ENCODE results near the gene WFDC10B.
"Not testable (repeated sequence)": the region's sequence is repeated elsewhere in the genome, so short reads cannot be mapped to it uniquely, and the experiment has no call there.

Gene WFDC10B

GRCh38 chr20:45701873-45702272, 2.9 kb downstream of the WFDC10B start, which contains the start of gene WFDC13:
WFDC13 (plus strand) TSS chr20:45702038; CDS start chr20:45702124, 86 bp downstream.
- H3K4me3 ChIP-seq (ENCODE audit: low read length), result no peak within 1 kb of the TSS
- H3K9ac ChIP-seq (ENCODE audit: low read length), result no peak within 1 kb of the TSS
- H3K9me3 ChIP-seq (ENCODE audit: insufficient read depth, low read length), result no peaks in the 10 kb centered on the region
- H3K79me2 ChIP-seq (ENCODE audit: low read length), result no peaks in the 10 kb centered on the region
- H3K27me3 ChIP-seq (ENCODE audit: low read depth, low read length), result peaks cover 40% of the 10 kb centered on the region; the same call in 1 of the 2 replicates
- peaks cover 14% of the 10 kb centered on the region for H3K4me1 ChIP-seq (ENCODE audit: low read length)
- H2AFZ ChIP-seq (ENCODE audit: low read depth, low read length), result no peak within 1 kb of the TSS
- no peaks in the 10 kb centered on the region for H3K36me3 ChIP-seq (replicated peaks; ENCODE audit: low read depth, low read length)
- TF ChIP-seq EZH2phosphoT487 (IDR thresholded peaks at IDR 0.05; ENCODE audit: low read depth), result no peak
- TF ChIP-seq, protein P1, sequence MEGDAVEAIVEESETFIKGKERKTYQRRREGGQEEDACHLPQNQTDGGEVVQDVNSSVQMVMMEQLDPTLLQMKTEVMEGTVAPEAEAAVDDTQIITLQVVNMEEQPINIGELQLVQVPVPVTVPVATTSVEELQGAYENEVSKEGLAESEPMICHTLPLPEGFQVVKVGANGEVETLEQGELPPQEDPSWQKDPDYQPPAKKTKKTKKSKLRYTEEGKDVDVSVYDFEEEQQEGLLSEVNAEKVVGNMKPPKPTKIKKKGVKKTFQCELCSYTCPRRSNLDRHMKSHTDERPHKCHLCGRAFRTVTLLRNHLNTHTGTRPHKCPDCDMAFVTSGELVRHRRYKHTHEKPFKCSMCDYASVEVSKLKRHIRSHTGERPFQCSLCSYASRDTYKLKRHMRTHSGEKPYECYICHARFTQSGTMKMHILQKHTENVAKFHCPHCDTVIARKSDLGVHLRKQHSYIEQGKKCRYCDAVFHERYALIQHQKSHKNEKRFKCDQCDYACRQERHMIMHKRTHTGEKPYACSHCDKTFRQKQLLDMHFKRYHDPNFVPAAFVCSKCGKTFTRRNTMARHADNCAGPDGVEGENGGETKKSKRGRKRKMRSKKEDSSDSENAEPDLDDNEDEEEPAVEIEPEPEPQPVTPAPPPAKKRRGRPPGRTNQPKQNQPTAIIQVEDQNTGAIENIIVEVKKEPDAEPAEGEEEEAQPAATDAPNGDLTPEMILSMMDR (IDR thresholded peaks at IDR 0.05; ENCODE audit: low read depth, low read length), result no peak
- H3K27ac ChIP-seq (ENCODE audit: low read length), result no peak within 1 kb of the TSS
- peak within 1 kb of the TSS; percentile 17; the same call in 1 of the 2 replicates for H3K4me2 ChIP-seq (ENCODE audit: low read length)
- H4K20me1 ChIP-seq (ENCODE audit: insufficient read depth, low read length), result no peaks in the 10 kb centered on the region

GRCh38 chr20:45701104-45701503, 3.7 kb downstream of the WFDC10B start:
- Histone ChIP-seq H3K27me3 (ENCODE audit: low read depth, low read length) (peaks cover 37% of the 10 kb centered on the region; the same call in 1 of the 2 replicates), H3K9me3 (ENCODE audit: insufficient read depth, low read length) (no peaks in the 10 kb centered on the region), H3K27ac (ENCODE audit: low read length) (no peak overlapping the region), H3K9ac (ENCODE audit: low read length) (no peak overlapping the region), H3K36me3 (replicated peaks; ENCODE audit: low read depth, low read length) (no peaks in the 10 kb centered on the region), H2AFZ (ENCODE audit: low read depth, low read length) (no peak overlapping the region), H3K4me2 (ENCODE audit: low read length) (peak overlapping the region; percentile 17; the same call in 1 of the 2 replicates), H3K79me2 (ENCODE audit: low read length) (no peaks in the 10 kb centered on the region), H4K20me1 (ENCODE audit: insufficient read depth, low read length) (no peaks in the 10 kb centered on the region), H3K4me1 (ENCODE audit: low read length) (peaks cover 14% of the 10 kb centered on the region), H3K4me3 (ENCODE audit: low read length) (no peak overlapping the region)
- TF ChIP-seq, protein P1 (IDR thresholded peaks at IDR 0.05; ENCODE audit: low read depth, low read length), result no peak
- TF ChIP-seq EZH2phosphoT487 (IDR thresholded peaks at IDR 0.05; ENCODE audit: low read depth), result no peak

GRCh38 chr20:45695496-45695895, 9.3 kb downstream of the WFDC10B start:
- Histone ChIP-seq H3K4me1 (ENCODE audit: low read length) (peaks cover 5% of the 10 kb centered on the region), H3K4me2 (ENCODE audit: low read length) (no peak overlapping the region), H3K27ac (ENCODE audit: low read length) (no peak overlapping the region), H4K20me1 (ENCODE audit: insufficient read depth, low read length) (no peaks in the 10 kb centered on the region), H3K9me3 (ENCODE audit: insufficient read depth, low read length) (no peaks in the 10 kb centered on the region), H3K9ac (ENCODE audit: low read length) (no peak overlapping the region), H3K27me3 (ENCODE audit: low read depth, low read length) (no peaks in the 10 kb centered on the region), H2AFZ (ENCODE audit: low read depth, low read length) (no peak overlapping the region), H3K79me2 (ENCODE audit: low read length) (no peaks in the 10 kb centered on the region), H3K4me3 (ENCODE audit: low read length) (no peak overlapping the region), H3K36me3 (replicated peaks; ENCODE audit: low read depth, low read length) (no peaks in the 10 kb centered on the region)
- TF ChIP-seq, protein P1 (IDR thresholded peaks at IDR 0.05; ENCODE audit: low read depth, low read length), result no peak
- no peak for TF ChIP-seq EZH2phosphoT487 (IDR thresholded peaks at IDR 0.05; ENCODE audit: low read depth)

GRCh38 chr20:45693346-45693745, 11.5 kb downstream of the WFDC10B start:
- not testable (repeated sequence) for H3K79me2 ChIP-seq (ENCODE audit: low read length); H3K4me2 ChIP-seq (ENCODE audit: low read length); H2AFZ ChIP-seq (ENCODE audit: low read depth, low read length); H3K9me3 ChIP-seq (ENCODE audit: insufficient read depth, low read length); H3K4me3 ChIP-seq (ENCODE audit: low read length); H3K27me3 ChIP-seq (ENCODE audit: low read depth, low read length); H4K20me1 ChIP-seq (ENCODE audit: insufficient read depth, low read length); H3K9ac ChIP-seq (ENCODE audit: low read length); H3K36me3 ChIP-seq (replicated peaks; ENCODE audit: low read depth, low read length); H3K27ac ChIP-seq (ENCODE audit: low read length); H3K4me1 ChIP-seq (ENCODE audit: low read length)
